NOMO-1 (cell line): ENCODE data around the gene SPAAR.
A peak's percentile ranks its signal among the peaks of the same experiment; 100 is the strongest.
"Not testable (repeated sequence)": the region's sequence is repeated elsewhere in the genome, so short reads cannot be mapped to it uniquely, and the experiment has no call there.

Experiments
- DNase-seq, 2 experiments: peaks; one replicate each; lab custom pipeline; 2025; ENCODE audit not compliant: unreplicated experiment in 2 of 2; lab: John Stamatoyannopoulos, UW

The SPAAR gene

GRCh38 chr9:35920051-35920620 is 10.8 kb downstream of the SPAAR start:
- DNase-seq: peak; percentile 68 to 92

DNA sequence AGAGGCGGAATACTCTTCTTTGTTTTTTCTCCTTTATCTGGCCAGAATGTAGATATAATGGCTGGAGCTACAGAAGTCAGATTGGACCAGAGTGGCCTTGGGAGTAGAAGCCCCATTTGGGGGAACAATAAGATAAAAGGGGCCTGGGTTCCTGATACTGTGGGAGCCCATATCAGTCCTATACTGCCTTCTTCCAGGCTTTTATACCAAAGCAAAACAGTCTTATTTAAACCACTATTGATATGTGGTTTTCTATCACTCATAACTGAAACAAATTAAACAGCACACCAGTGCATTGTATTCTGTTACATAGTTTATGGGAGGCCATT is 14.3 kb downstream of the SPAAR start:
- no peak for DNase-seq

- no peak for DNase-seq
Observed at GRCh38 chr9:35923927-35924763, 14.9 kb downstream of the SPAAR start.

GRCh38 chr9:35928591-35929452 is 19.5 kb downstream of the SPAAR start:
- no peak for DNase-seq

DNA sequence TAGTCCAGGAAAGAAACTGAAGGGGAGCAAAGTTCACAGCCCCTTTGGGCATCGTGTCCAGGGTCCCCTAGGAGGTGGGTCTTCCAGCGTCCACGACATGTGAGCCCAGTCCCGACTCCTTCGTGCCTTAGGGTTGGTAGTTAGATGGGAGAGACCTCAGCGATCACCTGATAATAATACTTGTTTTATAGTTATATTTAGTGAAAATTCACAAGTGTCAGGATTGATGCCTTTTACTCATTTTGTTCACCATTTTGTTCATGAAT is 20.1 kb downstream of the SPAAR start:
- DNase-seq: no peak

DNA sequence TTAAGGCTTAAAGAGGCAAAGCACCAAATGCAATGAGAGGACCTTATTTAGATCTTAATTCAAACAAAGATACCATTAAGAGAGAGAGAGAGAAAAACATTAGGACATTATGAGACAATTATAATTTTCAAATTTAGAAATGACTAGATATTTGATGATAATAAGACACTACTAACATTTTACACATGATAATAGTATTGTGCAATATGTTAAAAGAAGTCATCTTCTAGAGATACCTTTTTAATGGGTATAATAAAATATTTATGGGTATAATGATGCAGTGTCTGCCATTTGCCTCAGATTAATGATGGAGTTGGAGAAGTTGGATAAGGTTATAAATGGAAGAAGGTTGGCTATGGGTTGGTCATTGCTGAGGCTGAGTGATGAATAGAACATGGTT is 21.2 kb downstream of the SPAAR start:
- no peak for DNase-seq

GRCh38 chr9:35930989-35931388 is 21.7 kb downstream of the SPAAR start:
- no peak for DNase-seq

- DNase-seq: peak; percentile 57 to 84
Observed at GRCh38 chr9:35932735-35933134, 23.4 kb downstream of the SPAAR start.

DNA sequence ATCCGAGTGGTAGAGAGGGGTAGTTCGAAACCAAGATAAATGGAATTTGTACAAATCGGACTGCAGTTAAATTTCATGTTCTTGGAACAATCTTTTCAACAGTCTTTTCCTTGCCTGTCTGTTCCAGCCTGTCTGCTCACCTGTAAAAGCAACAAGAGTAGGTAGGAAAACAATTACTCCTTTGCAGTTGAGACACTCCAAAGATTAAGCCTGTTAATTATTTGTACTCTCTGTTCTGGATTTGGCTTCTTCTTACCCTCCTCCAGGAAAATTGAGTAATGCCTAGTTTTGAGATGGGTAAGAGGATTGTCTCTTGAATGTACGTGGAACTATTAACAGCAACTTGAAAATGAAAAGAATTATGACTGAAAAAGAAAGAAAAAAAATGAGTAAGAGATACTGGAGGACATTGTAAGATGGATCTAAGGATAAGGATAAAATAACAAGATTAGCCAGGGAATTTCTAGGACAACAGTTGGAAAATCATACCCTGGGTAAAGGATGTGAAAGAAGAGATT is 24.3 kb downstream of the SPAAR start:
- no peak for DNase-seq

- DNase-seq: not testable (repeated sequence)
Observed at GRCh38 chr9:35934069-35934468, 24.8 kb downstream of the SPAAR start.

GRCh38 chr9:35935261-35935660 is 26.0 kb downstream of the SPAAR start:
- DNase-seq: no peak

GRCh38 chr9:35935755-35936509 is 26.6 kb downstream of the SPAAR start:
- DNase-seq: no peak

DNA sequence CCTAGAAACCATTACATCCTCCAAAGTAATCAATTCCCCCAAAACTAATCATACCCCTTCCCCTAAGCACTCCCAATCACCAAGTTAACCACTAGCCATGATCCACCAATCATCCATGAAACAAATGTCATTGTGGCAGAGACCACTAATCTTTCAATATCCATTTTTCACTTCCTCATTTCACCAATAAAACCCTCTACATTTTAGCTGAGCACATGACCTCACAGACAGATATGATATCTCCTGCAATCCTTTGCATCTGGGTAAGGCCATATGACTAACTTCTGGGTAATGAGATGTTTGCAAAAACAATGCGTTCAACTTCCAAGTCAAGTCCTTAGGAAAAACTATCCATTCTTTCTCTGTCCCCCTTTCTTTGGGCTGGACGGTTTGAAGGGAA is 27.9 kb downstream of the SPAAR start:
- DNase-seq: peak; percentile 63 to 95

DNA sequence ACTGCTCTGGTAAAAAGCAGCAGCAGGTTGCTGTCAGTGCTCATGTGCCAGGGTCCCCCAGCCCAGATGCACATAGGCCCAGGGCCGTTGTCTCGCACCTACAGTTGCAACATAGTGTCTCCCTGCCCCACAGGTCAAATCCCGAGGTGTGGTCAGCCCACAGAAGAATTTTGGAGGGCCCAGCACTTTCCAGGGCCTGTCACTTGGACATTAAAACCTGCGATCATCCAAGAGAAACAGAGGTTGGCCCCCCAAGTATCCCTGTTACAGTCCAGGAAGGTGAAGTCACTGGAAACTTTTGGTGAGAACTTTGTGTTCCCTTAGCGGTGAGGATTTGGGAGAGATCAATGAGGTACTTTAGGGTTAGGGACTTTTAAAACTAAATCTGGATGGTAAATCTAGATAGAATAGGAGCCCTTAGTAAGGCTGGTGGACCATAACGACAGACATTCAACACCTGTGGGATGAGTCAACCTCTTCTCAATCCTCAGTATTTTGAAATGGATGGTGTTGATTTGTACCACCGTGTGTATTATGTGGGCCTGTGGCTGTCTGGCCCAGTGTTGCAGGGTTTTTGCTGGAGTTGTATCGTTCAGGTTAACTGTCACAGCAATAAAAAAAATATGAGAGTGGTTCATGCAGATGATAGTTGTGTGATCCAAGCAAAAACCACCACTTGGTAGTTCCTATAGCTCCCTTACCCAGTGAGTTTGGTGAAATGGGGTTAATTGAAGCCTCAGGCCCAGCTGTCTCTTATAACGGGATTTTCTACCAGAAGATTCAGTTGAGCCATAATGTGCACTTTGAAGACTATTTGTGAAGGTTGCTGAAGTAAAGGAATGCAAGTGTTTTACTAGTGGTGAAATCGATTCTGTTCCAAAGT is 29.4 kb downstream of the SPAAR start:
- no peak for DNase-seq

DNA sequence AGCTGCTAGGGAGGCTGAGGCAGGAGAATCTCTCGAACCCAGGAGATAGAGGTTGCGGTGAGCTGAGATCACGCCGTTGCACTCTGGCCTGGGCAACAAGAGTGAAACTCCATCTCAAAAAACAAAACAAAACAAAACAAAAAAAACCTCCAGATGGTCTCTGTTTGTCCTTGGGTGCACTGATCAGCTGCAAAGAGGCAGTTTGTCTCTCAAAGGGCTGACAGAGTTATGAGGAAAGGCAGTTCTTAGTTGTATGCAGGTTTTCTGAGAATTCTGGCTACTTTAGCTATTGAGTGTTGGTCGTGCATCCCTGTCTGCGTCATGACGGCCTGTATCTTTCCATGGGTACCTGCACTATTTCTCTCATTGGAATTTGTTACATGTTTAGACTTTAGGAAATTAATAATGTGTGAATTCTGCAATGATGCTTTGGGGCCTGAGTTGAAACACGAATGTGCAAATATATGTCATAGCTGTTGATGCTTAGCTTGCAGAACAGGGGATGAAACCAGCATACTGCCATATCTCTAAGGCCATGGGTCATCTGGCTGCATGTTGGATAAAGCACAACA is 30.5 kb downstream of the SPAAR start:
- DNase-seq: no peak

- no peak for DNase-seq
Observed at GRCh38 chr9:35940458-35941407, 31.4 kb downstream of the SPAAR start.

DNA sequence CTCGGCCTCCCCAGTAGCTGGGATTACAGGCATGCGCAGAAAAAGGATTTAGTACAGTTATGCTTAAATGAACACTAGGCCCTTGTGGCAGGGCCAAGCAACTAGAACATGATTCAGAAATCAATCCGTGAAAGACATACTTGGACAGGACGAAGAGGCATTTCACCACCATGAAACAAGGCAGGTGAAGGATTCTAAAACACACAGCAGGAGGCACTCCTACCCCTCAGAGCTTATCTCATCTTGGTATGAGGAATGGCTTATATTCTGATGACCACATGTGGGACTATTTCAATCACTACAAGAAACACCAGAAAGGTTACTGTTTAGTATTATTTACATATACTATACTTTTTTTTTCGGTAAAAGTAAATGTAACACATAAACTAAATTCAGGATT is 33.0 kb downstream of the SPAAR start:
- no peak for DNase-seq

GRCh38 chr9:35944173-35944572 is 34.9 kb downstream of the SPAAR start:
- no peak for DNase-seq

DNA sequence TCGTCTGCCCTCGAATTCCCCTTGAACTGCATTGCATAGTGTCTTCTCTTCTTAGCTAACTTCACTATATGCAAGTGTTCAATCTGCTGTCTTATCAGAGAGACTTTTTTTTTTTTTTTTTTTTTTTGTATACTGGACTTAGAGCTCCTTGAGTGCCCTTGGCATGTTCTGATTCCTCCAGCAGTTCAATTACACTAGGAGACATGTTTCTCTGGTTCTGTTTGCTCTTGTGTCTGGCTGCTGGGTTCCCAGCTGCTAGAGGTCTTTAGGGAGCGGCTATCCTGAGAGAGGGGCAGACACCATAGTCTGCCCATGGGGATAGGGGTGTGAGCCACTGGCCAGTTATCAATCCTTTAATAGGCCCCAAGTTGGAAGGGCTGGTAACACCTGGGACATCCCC is 35.6 kb downstream of the SPAAR start:
- DNase-seq: no peak
